ENCODE measurements around the gene LRRD1. TPM values are rescaled to one million over a fixed set of nuclear protein-coding genes. Genes with fewer than 3 reads are reported as not detected.
A peak's percentile ranks its signal among the peaks of the same experiment; 100 is the strongest.

The LRRD1 gene
- total and polyA plus RNA-seq, 2 of the 13 experiments (the other 11 are each of a cell fraction or from before 2014, with no cell fraction given): 0.03 TPM; not detected in 1

GRCh38 chr7:92115821-92116220 is 63.1 kb downstream of the LRRD1 start (continued):
- TF ChIP-seq PRDM10 (CRISPR knock-in tag; IDR thresholded peaks at IDR 0.05; ENCODE audit: low read depth): no peak
- TF ChIP-seq SRSF4 (IDR thresholded peaks at IDR 0.05; ENCODE audit: low read depth, low read length, poor library complexity, severe bottlenecking): no peak
- no peak for TF ChIP-seq PHB2 (IDR thresholded peaks at IDR 0.05; ENCODE audit: partially characterized antibody)

- no peak overlapping the region for H3K4me2 ChIP-seq (ENCODE audit: low read depth, low read length)
- DNase-seq (ENCODE audit: low spot score) (no peak), ATAC-seq (no peak), FAIRE-seq (no peak)
- intact Hi-C loops (cut with micrococcal nuclease; ENCODE audit: unreplicated experiment): no loop called here
- no peak overlapping the region for H3K4me3 ChIP-seq (replicated peaks in 1 of 3; ENCODE audit: insufficient read depth in 1 of 3, low read depth in 2 of 3, low read length in 3 of 3)
- H3K79me2 ChIP-seq (ENCODE audit: insufficient read depth, low read length): peaks cover 2% of the 10 kb centered on the region
- peaks cover 7 to 26% of the 10 kb centered on the region in 2 experiments for H3K36me3 ChIP-seq (replicated peaks in 1 of 2; ENCODE audit: control insufficient read depth in 1 of 2, insufficient read depth in 2 of 2, low read length in 2 of 2)
- H3K27ac ChIP-seq (ENCODE audit: extremely low read length, insufficient read depth, low read length): no peak overlapping the region
- TF ChIP-seq ZNF513 (CRISPR knock-in tag; conservative IDR thresholded peaks at IDR 0.05) (no peak), PAF1 (CRISPR knock-in tag; IDR thresholded peaks at IDR 0.05) (peak; percentile 52; the same call in 1 of the 2 replicates), RBM22 (optimal IDR thresholded peaks at IDR 0.05; ENCODE audit: low read length) (peak; percentile 81)
- peaks cover 16% of the 10 kb centered on the region for H4K20me1 ChIP-seq (ENCODE audit: insufficient read depth, low read length)
- H3K27me3 ChIP-seq (ENCODE audit: control insufficient read depth in 1 of 2, insufficient read depth in 2 of 2, low read length in 2 of 2): no peaks in the 10 kb centered on the region
- no TSS peak for BruUV-seq (replicated peaks)
- 94% methylated on average over 2 of the region's 2 CpGs for WGBS (ENCODE audit: low lambda C conversion rate)
- H2AFZ ChIP-seq (ENCODE audit: low read length): no peak overlapping the region
- POLR2A ChIA-PET: no interaction called here
- no peak overlapping the region for H3K9ac ChIP-seq (ENCODE audit: insufficient read depth, low read depth, low read length)
- H3K4me1 ChIP-seq (ENCODE audit: insufficient read depth, low read length): no peaks in the 10 kb centered on the region
- H3K9me3 ChIP-seq (ENCODE audit: low read length): no peaks in the 10 kb centered on the region
- in situ Hi-C loops (cut with HindIII; ENCODE audit: extremely low pct_ligation_motif_present, low pct_unique_long_range_greater_than_20kb): no loop called here
- CTCF ChIA-PET (ENCODE audit: low intra/inter-chr PET ratio, low total read pairs): no interaction called here
Measured at GRCh38 chr7:92110857-92111256, 68.1 kb downstream of the LRRD1 start.

Data from HepG2 (cell line).